ENCODE results near the gene COX19.
A peak's percentile ranks its signal among the peaks of the same experiment; 100 is the strongest.

The COX19 gene

DNA sequence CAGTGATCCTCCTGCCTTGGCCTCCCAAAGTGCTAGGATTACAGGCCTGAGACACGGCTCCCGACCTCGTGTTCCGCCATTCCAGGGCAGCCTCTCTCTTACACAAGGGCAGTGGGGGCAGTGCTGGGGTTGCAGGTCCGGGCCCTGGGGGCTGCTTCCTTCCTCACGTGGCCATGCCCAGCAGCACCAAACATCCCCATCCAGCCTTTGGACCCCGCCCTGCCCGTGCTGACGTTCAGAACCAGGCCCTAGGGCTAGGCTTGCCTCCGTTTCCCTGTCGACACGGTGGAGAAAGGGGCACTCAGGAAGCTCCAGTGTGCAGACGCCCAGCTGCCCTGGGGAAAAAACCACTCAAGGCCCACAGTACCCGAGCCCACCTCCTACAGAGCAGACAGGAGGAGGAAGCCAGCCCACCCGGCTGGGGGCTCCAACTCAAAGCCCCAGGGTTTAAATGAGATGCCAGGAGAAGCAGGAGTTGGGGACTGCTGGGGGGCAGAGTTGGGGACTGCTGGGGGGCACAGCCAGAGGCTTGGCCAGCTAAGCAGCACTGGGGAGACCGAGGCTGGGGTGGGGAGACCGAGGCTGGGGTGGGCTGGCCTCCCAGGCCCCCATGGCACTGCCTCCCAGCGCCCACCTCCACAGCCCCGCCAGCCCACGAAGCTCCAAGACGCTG is 56.8 kb downstream of the COX19 start:
- H3K4me1 Mint-ChIP-seq (ENCODE audit: low read depth) = peaks cover 25% of the 10 kb centered on the region
- no peak overlapping the region for H3K27ac Mint-ChIP-seq
- H3K36me3 Mint-ChIP-seq = no peaks in the 10 kb centered on the region
- H3K4me3 Mint-ChIP-seq = no peak overlapping the region
- H3K27me3 Mint-ChIP-seq = no peaks in the 10 kb centered on the region
- H3K9me3 Mint-ChIP-seq (ENCODE audit: low read depth) = no peaks in the 10 kb centered on the region

DNA sequence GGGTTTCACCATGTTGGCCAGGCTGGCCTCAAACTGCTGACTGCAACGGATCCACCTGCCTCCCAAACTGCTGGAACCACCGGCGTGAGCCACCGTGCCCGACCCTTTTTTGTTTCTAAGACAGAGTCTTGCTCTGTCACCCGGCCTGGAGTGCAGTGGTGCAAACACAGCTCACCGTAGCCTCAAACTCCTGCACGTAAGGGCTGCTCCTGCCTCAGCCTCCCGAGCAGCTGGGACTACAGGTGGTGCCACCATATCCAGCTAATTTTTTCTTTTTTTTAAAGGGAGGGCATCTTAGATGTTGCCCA is 57.3 kb downstream of the COX19 start:
- H3K27me3 Mint-ChIP-seq = no peaks in the 10 kb centered on the region
- no peaks in the 10 kb centered on the region for H3K9me3 Mint-ChIP-seq (ENCODE audit: low read depth)
- H3K4me3 Mint-ChIP-seq = no peak overlapping the region
- no peaks in the 10 kb centered on the region for H3K36me3 Mint-ChIP-seq
- peak overlapping the region; percentile 22 for H3K27ac Mint-ChIP-seq
- peaks cover 22% of the 10 kb centered on the region for H3K4me1 Mint-ChIP-seq (ENCODE audit: low read depth)

DNA sequence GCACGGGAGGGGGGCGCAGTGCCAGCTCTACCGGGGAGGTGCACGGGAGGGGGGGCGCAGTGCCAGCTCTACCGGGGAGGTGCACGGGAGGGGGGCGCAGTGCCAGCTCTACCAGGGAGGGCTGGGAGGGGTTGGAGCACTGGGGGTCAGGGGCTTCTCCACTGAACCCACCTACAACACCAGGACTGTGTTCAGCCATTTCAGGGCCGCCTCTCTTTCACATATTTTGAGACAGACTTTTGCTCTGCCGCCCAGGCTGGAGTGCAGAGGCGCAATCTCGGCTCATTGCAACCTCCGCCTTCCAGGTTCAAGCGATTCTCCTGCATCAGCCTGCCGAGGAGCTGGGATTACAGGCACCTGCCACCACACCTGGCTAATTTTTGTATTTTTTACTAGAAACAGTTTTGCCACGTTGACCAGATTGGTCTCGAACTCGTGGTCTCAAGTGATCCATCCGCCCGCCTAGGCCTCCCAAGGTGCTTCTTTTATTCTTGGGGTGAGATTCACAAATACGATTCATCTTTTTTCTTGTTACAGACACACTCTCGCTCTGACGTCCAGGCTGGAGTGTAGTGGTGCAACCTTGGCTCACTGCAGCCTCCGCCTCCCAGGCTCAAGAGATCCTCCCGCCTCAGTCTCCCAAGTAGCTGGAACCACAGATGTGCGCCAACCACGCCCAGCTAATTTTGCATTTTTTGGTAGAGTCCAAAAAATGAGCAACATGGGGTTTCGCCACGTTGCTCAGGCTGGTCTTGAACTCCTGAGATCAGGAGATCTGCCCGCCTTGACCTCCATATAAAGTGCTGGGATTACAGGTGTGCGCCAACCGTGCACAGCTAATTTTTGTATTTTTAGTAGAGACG is 57.9 kb downstream of the COX19 start:
- H3K36me3 Mint-ChIP-seq = no peaks in the 10 kb centered on the region
- H3K27ac Mint-ChIP-seq = peak overlapping the region; percentile 22
- no peaks in the 10 kb centered on the region for H3K27me3 Mint-ChIP-seq
- no peak overlapping the region for H3K4me3 Mint-ChIP-seq
- H3K9me3 Mint-ChIP-seq (ENCODE audit: low read depth) = no peaks in the 10 kb centered on the region
- peaks cover 22% of the 10 kb centered on the region for H3K4me1 Mint-ChIP-seq (ENCODE audit: low read depth)

DNA sequence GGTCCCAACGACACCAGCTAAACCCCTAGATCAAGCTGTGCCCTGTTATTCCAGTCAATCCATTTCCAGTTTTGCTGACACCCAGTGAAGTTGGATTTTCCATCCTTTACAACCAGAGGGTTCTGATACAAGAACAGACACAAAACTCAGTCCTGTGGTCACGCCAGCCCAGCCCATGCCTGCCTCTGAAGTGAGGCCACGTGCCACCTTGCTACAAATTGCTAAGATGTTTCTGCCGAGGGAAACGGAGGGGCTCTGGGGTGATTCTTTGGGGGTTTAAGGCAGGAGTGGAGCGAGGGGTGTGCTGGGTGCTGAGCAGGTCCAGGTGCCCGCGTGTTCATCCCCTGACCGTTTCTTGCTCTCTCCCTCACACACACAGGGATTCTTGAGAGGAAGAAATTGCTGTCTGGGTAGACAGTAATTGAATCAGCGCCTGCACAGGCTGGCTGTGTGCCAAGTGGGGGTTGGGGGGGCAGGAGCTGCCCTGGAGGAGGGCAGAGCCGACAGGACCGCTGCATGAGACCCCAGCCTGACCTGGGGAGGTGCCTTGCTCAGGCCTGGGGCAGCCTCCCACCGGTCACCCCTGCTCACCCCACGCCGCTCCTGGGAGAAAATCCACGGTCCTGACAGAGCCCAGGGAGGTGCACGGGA is 58.9 kb downstream of the COX19 start:
- H3K9me3 Mint-ChIP-seq (ENCODE audit: low read depth) = no peaks in the 10 kb centered on the region
- peaks cover 18% of the 10 kb centered on the region for H3K4me1 Mint-ChIP-seq (ENCODE audit: low read depth)
- H3K4me3 Mint-ChIP-seq = no peak overlapping the region
- no peaks in the 10 kb centered on the region for H3K27me3 Mint-ChIP-seq
- H3K27ac Mint-ChIP-seq = no peak overlapping the region
- H3K36me3 Mint-ChIP-seq = no peaks in the 10 kb centered on the region
